GM23338 (cell line): Measurements from ENCODE around the gene RAP1B. TPM values are rescaled to one million over a fixed set of nuclear protein-coding genes. Genes with fewer than 3 reads are reported as not detected.

ENCODE experiments used
- ATAC-seq: fragments of 200-7000 bp; cut with Tn5 transposase; 3 replicates; pipeline ENCODE4 v1.9.1; 2020
- DNase-seq: peaks from one replicate; pipeline ENCODE4 v3.0.0-alpha.2; 2015; ENCODE audit warnings: low spot score
- H2AFZ ChIP-seq: fragments of 200-600 bp; sonication (generic); 2 replicates; pipeline ENCODE4 v1.8.0; 2016; ENCODE audit warnings: antibody characterized with exemption, mild to moderate bottlenecking, moderate library complexity
- H3F3A ChIP-seq: fragments of 200-600 bp; sonication (generic); replicated peaks from 2 replicates; pipeline ENCODE4 v1.8.0; 2017; ENCODE audit warnings: antibody characterized with exemption, mixed run types, low read depth
- H3K27ac ChIP-seq: fragments of 200-600 bp; sonication (generic); 2 replicates; pipeline ENCODE4 v1.6.1; 2016; ENCODE audit warnings: low read depth
- H3K27me3 ChIP-seq: fragments of 200-600 bp; sonication (generic); 2 replicates; pipeline ENCODE4 v1.8.0; 2016; ENCODE audit warnings: mild to moderate bottlenecking, mixed run types, moderate library complexity; ENCODE audit not compliant: insufficient read depth
- H3K36me3 ChIP-seq: fragments of 200-600 bp; sonication (generic); 2 replicates; pipeline ENCODE4 v1.8.0; 2016; ENCODE audit warnings: mild to moderate bottlenecking; ENCODE audit not compliant: insufficient read depth
- H3K4me1 ChIP-seq: fragments of 200-600 bp; sonication (generic); 2 replicates; pipeline ENCODE4 v1.8.0; 2016; ENCODE audit warnings: mild to moderate bottlenecking, moderate library complexity; ENCODE audit not compliant: insufficient read depth
- H3K4me2 ChIP-seq: fragments of 200-600 bp; sonication (generic); 2 replicates; pipeline ENCODE4 v1.7.1; 2017; ENCODE audit warnings: mixed run types
- H3K4me3 ChIP-seq: fragments of 200-600 bp; sonication (generic); 2 replicates; pipeline ENCODE4 v1.6.1; 2016; ENCODE audit warnings: mixed run types
- H3K79me2 ChIP-seq: fragments of 200-600 bp; sonication (generic); replicated peaks from 2 replicates; pipeline ENCODE4 v1.8.0; 2017; ENCODE audit warnings: mild to moderate bottlenecking; ENCODE audit not compliant: insufficient read depth
- H3K9me2 ChIP-seq: fragments of 200-600 bp; sonication (generic); 2 replicates; pipeline ENCODE4 v1.8.0; 2017; ENCODE audit not compliant: insufficient read depth
- H4K20me1 ChIP-seq: fragments of 200-600 bp; sonication (generic); replicated peaks from 2 replicates; pipeline ENCODE4 v1.8.0; 2017; ENCODE audit warnings: mild to moderate bottlenecking; ENCODE audit not compliant: insufficient read depth
- H3K27ac Mint-ChIP-seq: 2 replicates; pipeline ENCODE4 v1.8.0; 2020; ENCODE audit warnings: inconsistent platforms, mild to moderate bottlenecking, moderate library complexity, mixed read lengths
- H3K27me3 Mint-ChIP-seq: 3 replicates; pipeline ENCODE4 v1.8.0; 2022; ENCODE audit warnings: low read depth, mild to moderate bottlenecking, moderate library complexity, mixed read lengths, inconsistent platforms; ENCODE audit not compliant: insufficient read depth, poor library complexity
- H3K36me3 Mint-ChIP-seq: 3 replicates; pipeline ENCODE4 v1.8.0; 2021; ENCODE audit warnings: low read depth, mild to moderate bottlenecking, inconsistent platforms, moderate library complexity, mixed read lengths
- H3K4me1 Mint-ChIP-seq: 3 replicates; pipeline ENCODE4 v1.8.0; 2020; ENCODE audit warnings: mild to moderate bottlenecking, inconsistent platforms, mixed read lengths
- H3K4me3 Mint-ChIP-seq: 3 replicates; pipeline ENCODE4 v1.8.0; 2021; ENCODE audit warnings: moderate library complexity, mild to moderate bottlenecking, inconsistent platforms, mixed read lengths
- H3K9me3 Mint-ChIP-seq: 3 replicates; pipeline ENCODE4 v1.8.0; 2020; ENCODE audit warnings: moderate library complexity, mild to moderate bottlenecking, inconsistent platforms, mixed read lengths
- EZH2 ChIP-seq: fragments of 200-600 bp; sonication (generic); IDR thresholded peaks from one replicate; pipeline ENCODE4 v1.8.0; 2017; ENCODE audit warnings: antibody characterized with exemption, mild to moderate bottlenecking, low read depth; ENCODE audit not compliant: unreplicated experiment
- STAT1 ChIP-seq: IDR thresholded peaks from one replicate; pipeline ENCODE4 v1.6.1; 2016; ENCODE audit warnings: antibody characterized with exemption; ENCODE audit not compliant: unreplicated experiment
- polyA plus RNA-seq: library from polyadenylated mRNA; unstranded; fragments of >200 nt; fragmentation: Nextera tagmentation; extraction: Ambion mirVana; gene quantifications from 2 replicates; pipeline ENCODE4 v1.2.1, GENCODE V29; 2016
- total RNA-seq: library from RNA; depleted of rRNA; stranded (reverse); fragments of >200 nt; shearing (Covaris generic); gene quantifications from 2 replicates; pipeline ENCODE4 v1.2.3, GENCODE V29; 2014
- TF ChIP-seq, protein P1 (sequence below), 2 experiments: fragments of 200-600 bp in 1 of 2; sonication (generic) in 1 of 2; conservative IDR thresholded peaks; 2 replicates each; pipeline versions ENCODE4 v1.5.1 to v1.6.1; 2016 to 2017; ENCODE audit warnings: antibody characterized with exemption in 2 of 2, low read depth in 2 of 2, mild to moderate bottlenecking in 2 of 2, moderate library complexity in 1 of 2
- TF ChIP-seq, protein P2 (sequence below): IDR thresholded peaks from one replicate; pipeline ENCODE4 v1.6.1; 2018; ENCODE audit warnings: antibody characterized with exemption; ENCODE audit not compliant: unreplicated experiment
- TF ChIP-seq, protein P3 (sequence below): fragments of 250-450 bp; sonication (Bioruptor Pico); IDR thresholded peaks from 2 replicates; pipeline ENCODE4 v1.5.0; 2020; ENCODE audit warnings: mild to moderate bottlenecking, moderate library complexity

RAP1B gene
- total and polyA plus RNA-seq, 2 experiments from 2014 or later, result 90.6 to 128 TPM

DNA sequence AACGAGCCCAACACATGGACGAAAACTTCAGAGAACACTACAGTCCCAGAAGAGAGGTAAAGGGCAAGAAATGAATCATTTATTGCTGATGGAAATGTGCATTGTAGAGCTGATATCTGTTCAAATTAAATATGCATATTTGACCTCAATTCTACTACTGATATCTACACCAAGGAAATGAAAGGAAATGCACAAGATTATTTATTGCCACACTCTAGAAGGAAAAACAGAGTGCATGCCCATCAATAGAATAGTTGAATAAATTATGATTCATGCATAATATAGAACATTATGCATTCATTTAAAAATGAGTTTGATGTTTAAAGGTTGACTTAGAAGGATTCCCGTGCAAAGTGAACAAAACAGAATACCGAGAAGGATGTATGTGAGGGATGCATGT is 60.5 kb downstream of the RAP1B start (continued):
- TF ChIP-seq, protein P1, sequence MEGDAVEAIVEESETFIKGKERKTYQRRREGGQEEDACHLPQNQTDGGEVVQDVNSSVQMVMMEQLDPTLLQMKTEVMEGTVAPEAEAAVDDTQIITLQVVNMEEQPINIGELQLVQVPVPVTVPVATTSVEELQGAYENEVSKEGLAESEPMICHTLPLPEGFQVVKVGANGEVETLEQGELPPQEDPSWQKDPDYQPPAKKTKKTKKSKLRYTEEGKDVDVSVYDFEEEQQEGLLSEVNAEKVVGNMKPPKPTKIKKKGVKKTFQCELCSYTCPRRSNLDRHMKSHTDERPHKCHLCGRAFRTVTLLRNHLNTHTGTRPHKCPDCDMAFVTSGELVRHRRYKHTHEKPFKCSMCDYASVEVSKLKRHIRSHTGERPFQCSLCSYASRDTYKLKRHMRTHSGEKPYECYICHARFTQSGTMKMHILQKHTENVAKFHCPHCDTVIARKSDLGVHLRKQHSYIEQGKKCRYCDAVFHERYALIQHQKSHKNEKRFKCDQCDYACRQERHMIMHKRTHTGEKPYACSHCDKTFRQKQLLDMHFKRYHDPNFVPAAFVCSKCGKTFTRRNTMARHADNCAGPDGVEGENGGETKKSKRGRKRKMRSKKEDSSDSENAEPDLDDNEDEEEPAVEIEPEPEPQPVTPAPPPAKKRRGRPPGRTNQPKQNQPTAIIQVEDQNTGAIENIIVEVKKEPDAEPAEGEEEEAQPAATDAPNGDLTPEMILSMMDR (conservative IDR thresholded peaks at IDR 0.05; ENCODE audit: low read depth in 2 of 2), result no peak
- TF ChIP-seq, protein P2, sequence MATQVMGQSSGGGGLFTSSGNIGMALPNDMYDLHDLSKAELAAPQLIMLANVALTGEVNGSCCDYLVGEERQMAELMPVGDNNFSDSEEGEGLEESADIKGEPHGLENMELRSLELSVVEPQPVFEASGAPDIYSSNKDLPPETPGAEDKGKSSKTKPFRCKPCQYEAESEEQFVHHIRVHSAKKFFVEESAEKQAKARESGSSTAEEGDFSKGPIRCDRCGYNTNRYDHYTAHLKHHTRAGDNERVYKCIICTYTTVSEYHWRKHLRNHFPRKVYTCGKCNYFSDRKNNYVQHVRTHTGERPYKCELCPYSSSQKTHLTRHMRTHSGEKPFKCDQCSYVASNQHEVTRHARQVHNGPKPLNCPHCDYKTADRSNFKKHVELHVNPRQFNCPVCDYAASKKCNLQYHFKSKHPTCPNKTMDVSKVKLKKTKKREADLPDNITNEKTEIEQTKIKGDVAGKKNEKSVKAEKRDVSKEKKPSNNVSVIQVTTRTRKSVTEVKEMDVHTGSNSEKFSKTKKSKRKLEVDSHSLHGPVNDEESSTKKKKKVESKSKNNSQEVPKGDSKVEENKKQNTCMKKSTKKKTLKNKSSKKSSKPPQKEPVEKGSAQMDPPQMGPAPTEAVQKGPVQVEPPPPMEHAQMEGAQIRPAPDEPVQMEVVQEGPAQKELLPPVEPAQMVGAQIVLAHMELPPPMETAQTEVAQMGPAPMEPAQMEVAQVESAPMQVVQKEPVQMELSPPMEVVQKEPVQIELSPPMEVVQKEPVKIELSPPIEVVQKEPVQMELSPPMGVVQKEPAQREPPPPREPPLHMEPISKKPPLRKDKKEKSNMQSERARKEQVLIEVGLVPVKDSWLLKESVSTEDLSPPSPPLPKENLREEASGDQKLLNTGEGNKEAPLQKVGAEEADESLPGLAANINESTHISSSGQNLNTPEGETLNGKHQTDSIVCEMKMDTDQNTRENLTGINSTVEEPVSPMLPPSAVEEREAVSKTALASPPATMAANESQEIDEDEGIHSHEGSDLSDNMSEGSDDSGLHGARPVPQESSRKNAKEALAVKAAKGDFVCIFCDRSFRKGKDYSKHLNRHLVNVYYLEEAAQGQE, result no peak

DNA sequence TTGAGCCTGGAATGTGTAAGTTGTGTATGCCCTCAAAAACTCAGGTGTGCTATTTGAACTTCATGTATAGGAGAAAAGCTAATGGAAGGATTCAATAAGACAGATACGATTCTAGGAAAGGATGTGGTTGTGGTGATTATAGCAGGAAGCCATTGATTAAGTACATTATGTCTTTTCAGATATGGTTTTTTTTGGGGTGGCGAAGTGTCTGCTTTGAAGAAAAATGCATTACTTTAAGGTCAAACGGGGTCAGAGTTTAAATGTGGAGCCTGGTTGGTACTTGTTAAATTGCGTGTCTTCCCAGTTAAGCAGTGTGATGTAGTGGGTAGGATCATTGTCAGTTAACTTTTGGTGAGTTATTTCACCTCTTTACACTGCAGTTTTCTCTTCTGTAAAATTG is 63.1 kb downstream of the RAP1B start:
- Mint-ChIP-seq H3K36me3 (no peaks in the 10 kb centered on the region), H3K4me3 (no peak overlapping the region), H3K9me3 (no peaks in the 10 kb centered on the region), H3K4me1 (peaks cover 3% of the 10 kb centered on the region; the same call in 2 of the 3 replicates), H3K27me3 (no peaks in the 10 kb centered on the region), H3K27ac (no peak overlapping the region)
- Histone ChIP-seq H3F3A (no peaks in the 10 kb centered on the region), H3K9me2 (no peaks in the 10 kb centered on the region), H3K36me3 (no peaks in the 10 kb centered on the region), H3K4me2 (no peak overlapping the region), H3K4me3 (no peak overlapping the region), H3K27me3 (no peaks in the 10 kb centered on the region), H3K27ac (no peak overlapping the region), H3K79me2 (no peaks in the 10 kb centered on the region), H2AFZ (no peak overlapping the region), H3K4me1 (no peaks in the 10 kb centered on the region; the same call in 1 of the 2 replicates), H4K20me1 (no peaks in the 10 kb centered on the region)
- no peak for ATAC-seq
- no peak for DNase-seq
- TF ChIP-seq STAT1 (no peak), EZH2 (no peak)
- TF ChIP-seq, protein P3, sequence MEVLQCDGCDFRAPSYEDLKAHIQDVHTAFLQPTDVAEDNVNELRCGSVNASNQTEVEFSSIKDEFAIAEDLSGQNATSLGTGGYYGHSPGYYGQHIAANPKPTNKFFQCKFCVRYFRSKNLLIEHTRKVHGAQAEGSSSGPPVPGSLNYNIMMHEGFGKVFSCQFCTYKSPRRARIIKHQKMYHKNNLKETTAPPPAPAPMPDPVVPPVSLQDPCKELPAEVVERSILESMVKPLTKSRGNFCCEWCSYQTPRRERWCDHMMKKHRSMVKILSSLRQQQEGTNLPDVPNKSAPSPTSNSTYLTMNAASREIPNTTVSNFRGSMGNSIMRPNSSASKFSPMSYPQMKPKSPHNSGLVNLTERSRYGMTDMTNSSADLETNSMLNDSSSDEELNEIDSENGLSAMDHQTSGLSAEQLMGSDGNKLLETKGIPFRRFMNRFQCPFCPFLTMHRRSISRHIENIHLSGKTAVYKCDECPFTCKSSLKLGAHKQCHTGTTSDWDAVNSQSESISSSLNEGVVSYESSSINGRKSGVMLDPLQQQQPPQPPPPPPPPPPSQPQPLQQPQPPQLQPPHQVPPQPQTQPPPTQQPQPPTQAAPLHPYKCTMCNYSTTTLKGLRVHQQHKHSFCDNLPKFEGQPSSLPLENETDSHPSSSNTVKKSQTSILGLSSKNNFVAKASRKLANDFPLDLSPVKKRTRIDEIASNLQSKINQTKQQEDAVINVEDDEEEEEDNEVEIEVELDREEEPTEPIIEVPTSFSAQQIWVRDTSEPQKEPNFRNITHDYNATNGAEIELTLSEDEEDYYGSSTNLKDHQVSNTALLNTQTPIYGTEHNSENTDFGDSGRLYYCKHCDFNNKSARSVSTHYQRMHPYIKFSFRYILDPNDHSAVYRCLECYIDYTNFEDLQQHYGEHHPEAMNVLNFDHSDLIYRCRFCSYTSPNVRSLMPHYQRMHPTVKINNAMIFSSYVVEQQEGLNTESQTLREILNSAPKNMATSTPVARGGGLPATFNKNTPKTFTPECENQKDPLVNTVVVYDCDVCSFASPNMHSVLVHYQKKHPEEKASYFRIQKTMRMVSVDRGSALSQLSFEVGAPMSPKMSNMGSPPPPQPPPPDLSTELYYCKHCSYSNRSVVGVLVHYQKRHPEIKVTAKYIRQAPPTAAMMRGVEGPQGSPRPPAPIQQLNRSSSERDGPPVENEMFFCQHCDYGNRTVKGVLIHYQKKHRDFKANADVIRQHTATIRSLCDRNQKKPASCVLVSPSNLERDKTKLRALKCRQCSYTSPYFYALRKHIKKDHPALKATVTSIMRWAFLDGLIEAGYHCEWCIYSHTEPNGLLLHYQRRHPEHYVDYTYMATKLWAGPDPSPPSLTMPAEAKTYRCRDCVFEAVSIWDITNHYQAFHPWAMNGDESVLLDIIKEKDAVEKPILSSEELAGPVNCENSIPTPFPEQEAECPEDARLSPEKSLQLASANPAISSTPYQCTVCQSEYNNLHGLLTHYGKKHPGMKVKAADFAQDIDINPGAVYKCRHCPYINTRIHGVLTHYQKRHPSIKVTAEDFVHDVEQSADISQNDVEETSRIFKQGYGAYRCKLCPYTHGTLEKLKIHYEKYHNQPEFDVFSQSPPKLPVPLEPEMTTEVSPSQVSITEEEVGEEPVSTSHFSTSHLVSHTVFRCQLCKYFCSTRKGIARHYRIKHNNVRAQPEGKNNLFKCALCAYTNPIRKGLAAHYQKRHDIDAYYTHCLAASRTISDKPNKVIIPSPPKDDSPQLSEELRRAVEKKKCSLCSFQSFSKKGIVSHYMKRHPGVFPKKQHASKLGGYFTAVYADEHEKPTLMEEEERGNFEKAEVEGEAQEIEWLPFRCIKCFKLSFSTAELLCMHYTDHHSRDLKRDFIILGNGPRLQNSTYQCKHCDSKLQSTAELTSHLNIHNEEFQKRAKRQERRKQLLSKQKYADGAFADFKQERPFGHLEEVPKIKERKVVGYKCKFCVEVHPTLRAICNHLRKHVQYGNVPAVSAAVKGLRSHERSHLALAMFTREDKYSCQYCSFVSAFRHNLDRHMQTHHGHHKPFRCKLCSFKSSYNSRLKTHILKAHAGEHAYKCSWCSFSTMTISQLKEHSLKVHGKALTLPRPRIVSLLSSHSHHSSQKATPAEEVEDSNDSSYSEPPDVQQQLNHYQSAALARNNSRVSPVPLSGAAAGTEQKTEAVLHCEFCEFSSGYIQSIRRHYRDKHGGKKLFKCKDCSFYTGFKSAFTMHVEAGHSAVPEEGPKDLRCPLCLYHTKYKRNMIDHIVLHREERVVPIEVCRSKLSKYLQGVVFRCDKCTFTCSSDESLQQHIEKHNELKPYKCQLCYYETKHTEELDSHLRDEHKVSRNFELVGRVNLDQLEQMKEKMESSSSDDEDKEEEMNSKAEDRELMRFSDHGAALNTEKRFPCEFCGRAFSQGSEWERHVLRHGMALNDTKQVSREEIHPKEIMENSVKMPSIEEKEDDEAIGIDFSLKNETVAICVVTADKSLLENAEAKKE (CRISPR knock-in tag), result no peak
